Activated CD8-positive, alpha-beta memory T cell treated with anti-CD3 and anti-CD28 coated beads, Interleukin-2, amount 50 U/mL, for 24 hours (primary cell): ENCODE data around the gene DHCR7.
"Not testable (repeated sequence)": the region's sequence is repeated elsewhere in the genome, so short reads cannot be mapped to it uniquely, and the experiment has no call there.

Source experiments
- DNase-seq: peaks from one replicate; pipeline ENCODE4 v3.0.0-alpha.2; 2020; ENCODE audit errors: extremely low read depth

The DHCR7 gene

DNA sequence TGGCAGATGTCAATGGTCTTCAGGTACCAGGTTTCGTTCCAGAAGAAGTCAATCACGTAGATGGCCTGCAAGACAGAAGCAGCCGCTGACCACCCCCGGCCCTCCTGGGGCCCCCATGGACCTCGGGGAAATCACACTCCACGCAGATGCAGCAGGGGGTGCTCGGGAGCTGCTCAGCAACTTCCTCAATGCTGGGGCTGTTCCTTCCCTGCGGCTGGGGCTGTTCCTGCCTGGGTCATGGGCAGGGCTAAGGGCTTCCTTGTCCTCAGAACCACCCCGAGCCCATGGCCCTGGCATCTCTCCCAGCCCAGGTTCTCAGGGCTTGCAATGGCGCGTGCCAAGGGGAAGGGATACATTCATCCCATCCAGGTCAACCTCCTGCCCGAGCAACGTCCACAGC is 10.3 kb downstream of the DHCR7 start:
- DNase-seq: no peak

DNA sequence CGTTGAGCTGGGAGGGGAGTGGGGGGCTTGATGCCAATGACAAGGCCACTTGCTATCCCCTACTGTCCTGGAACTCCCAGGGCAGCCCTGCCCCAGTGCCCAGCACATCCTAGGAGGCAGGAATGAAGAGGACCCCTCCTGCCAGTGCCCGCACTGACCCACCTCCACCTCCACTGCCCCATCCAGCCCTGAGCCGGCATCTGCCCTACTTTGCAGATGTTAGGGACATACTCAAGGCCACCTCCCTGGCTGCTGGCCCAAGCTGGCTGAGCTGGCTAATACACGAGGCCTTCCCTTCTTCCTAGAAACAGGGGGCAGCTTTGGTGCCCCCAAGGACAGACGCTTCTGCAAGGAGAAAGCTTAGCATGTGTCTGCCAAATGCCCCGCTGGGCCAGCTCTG is 10.8 kb downstream of the DHCR7 start:
- no peak for DNase-seq

DNA sequence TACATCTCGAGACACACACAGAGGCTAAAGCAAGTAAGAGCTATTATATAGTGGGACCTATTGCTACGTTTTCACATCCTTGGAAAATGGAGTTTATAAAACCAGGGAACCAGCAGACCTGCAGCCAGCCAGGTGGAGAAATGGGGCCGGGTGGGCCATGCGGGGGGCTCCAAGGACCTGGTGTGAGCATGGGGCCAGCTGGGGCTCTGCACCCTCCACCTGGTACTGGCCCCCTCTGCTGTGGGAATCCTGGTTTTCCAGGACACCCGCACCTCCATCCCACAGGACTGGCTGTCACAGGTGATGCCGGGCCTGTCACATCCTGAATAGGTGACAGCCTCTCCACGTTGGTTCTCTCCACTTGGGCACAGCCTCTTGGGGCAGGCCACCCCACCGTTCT is 11.3 kb downstream of the DHCR7 start:
- DNase-seq: no peak

DNA sequence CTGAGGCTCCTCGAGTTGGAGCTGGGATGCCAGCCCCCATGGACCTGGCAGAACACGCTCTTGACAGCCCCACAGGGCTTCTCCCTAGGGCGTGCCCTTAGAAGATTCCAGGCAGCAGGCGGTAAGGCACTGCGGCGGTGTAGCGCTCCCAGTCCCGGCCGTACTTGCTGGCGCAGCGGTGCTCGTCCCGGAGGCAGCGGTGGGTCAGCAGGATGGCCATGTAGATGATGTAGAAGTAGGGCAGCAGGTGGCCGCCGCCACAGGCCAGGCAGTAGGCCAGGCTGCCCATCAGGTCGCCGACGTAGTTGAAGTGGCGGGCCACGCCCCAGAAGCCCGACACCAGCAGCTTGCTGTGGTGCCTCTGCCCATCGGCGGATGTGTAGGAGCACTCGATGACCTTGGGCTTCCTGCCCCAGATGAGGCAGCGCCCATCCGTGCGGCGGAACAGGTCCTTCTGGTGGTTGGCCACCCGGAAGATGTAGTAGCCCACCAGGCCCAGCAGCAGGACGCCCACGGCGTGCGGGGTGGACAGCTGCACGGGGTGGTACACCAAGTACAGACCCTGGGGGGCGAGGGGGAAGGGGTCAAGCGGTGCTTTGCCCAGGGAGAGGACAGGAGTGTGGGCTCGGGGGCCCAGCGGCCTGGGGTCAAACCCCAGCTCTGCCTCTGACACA is 12.8 kb downstream of the DHCR7 start:
- no peak for DNase-seq

DNA sequence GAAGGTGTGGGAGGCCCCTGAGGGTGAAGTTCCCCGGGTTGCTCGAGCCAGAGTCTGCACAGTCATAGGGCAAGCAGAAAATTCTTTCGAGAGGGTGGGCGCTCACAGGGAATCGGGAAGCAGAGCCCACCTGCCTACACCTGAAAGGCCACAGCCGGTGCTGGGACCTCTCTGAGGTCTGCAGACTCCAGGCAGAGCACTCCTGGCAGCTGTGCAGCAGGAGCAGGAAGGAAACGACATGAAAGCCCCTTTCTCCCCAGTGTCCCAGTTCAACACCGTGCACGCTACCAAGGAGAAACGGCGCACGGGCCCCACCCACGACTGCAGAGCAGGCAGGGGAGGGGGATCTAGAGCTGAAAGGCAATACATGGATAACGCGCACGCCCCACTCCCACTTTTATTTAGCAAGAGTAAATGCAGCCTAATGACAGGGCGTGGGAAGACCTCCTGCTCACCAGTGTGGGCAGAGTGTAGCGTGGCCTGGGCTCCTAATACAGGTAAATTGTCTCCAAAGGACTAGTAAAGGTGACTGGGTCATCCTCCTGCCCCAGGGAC is 13.5 kb downstream of the DHCR7 start:
- DNase-seq: no peak

DNA sequence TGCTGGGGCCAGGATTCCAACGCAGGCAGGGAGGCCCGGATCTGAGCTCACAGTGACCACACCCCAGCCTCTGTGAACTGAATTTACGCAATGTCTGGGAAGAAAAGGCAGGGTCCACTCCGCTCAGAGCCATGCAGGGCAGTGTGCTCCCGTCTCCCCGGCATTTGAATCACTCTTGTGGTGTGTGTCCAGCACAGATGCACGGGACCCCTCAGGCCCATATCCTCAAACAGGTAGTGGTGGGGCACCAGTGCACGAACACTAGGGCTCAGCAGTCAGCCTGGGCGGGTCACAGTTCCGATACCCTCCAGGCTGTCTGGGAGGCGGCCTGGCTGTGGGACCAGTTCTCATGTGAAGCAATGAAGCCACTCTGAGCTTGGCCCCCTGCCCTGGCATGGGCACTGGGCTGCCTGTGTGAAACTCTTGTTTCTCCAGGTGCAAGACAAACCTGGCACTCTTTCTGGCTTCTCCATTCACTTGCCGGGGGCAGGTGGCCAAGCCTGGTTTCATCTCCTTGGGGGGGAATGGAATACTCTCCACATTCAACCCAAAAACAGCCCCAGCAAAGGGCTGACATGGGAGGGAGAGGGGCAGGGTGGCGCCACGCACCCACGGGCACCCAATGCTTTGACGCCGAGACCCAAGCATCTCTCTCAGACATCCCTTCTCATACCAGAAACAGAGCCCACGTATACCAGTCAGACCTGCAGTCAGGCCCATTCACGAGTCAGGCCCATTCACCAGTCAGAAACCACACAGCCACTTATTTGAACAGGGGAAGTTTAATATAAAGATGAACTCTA is 14.3 kb downstream of the DHCR7 start:
- DNase-seq: no peak

DNA sequence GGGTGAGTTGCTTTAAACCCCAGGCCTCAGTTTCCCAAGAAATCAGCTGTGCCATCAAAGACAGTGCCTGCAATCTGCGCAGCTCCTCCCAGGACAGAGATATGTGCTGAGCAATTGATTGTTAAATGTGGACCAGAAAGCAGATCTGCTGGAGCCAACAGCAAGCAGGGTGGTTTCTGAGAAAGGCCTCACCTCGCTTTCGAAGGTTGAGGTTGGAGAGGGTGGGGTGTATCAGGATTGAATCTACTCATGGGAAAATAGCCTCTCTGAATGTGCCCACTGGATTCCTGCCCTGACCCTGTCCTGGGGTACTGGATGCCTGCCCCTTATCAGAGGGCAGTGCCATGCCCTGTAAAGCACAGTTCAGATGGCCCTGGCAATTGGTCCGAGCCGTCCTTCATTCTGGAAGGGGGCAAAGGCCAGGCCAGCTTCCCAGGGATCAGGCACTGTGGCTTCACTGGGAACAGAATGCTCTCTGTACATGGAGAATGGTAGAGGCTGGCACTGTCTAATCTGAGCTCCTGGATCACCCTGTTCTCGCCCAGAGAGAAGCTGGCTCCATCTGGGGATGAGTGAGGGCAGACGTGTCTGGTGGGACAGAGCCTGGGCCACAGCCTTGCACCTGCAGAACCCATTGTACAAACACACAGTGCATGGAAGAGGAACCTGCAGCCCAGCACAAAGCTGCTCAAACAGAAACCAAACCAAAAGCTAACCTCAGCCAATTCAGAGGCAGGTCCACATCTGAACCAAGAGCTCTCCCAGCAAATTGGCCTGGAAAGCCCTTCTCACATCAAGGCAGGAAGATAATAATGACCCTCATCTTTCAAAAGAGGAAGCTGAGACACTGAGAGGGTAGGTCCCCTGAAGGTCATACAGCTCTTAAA is 15.2 kb downstream of the DHCR7 start:
- DNase-seq: no peak

DNA sequence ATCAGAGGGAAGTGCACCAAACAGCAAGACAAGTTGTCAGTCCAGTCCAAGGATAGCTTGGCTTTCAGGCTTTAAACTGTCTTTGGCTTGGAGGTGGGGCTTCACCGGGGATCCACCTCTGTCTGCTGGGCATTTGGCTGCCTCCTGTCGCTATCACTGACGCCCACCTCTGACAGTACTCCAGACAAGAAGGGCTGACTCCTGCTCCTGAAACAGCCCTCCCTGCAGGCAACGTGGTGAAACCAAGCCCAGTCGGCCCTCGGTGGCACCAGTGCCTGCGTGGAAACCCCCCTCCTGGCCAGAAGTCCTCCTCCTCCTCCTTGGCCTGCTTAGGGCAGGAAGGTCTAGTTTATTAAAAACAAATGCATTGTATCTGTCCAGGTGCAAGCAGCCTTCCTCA is 16.9 kb downstream of the DHCR7 start:
- DNase-seq: no peak

DNA sequence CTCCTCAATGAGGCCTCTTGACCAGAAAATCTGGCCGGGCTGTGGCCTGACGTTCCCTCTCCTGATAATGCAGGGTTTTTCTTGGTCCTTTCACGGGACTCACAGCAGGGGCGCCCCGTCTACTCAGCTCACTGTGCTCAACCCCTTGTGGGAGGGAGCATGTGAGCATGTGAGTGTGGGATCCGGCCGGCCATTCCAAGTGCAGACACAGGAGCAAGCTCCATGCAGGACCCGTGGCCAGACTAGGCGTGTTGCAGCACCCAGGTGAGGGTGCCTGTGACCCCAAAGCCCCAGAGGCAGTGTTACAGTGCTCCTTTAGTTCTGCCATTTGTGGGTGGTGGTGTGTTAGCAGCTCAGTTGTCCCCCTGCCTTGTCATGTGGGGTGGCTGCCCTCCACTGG is 18.0 kb downstream of the DHCR7 start:
- no peak for DNase-seq

DNA sequence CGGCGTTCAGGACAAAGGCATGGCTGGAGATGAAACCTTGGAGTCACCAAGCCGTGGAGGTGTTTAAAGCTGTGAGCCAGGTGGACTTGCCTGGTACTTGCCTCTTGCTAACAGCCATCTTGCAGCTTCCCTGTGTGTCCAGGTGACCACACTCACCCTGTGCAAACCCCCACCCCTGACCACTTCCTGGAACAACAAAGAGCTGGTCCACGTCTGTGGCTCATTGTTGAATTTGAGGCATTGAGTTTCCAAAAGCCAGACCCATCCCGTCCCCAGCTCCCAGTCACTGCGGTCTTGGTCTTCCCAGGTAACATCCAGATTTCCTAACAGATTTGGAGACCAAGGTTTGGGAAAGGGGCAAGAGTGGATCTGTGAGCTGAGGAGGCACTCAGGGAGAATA is 18.5 kb downstream of the DHCR7 start:
- DNase-seq: no peak

DNA sequence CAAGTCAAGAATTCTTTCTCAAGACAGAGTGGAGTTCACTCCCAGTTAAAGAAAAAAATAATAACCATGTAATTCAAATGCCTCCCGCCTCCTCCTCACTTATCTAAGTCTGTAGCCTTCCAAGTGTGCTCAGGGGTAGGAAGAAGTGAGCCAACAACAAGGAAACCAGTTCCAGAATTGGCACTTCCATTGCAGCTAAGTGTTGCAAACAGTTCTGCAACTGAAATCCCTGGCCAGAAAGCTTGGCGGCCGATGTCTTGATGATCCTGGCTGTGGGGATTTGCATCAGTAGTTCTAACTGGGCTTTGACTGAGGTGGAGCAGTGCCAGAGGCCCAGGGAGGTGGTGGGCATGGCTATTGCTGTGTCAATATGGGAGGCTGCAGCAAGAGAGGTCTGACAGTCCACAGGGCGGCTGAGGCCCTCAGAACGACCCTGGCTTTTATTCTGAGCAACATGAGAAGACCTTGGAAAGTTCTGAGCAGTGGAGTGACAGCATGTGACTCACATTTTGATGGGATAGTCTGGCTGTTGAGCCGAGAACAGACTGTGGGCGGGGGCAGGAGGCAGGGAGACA is 19.2 kb downstream of the DHCR7 start:
- no peak for DNase-seq

DNA sequence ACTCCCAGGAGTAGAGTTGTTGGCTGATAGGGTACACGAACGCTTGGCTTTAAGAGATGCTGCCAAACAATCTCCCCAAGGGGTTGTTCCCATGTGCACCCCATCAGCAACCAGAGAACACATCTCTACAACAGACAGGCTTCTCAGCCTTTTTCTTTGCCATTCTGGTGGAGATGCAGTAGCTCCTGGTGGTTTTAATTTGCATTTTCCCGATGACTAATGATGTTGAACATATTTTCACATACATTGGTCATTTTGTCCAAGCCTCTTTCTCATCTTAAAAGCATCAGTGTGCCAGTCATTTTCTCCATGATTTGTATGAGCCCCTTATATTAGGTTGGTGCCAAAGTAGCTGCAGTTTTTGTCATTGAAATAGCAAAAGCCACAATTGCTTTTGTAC is 21.8 kb downstream of the DHCR7 start:
- no peak for DNase-seq

DNA sequence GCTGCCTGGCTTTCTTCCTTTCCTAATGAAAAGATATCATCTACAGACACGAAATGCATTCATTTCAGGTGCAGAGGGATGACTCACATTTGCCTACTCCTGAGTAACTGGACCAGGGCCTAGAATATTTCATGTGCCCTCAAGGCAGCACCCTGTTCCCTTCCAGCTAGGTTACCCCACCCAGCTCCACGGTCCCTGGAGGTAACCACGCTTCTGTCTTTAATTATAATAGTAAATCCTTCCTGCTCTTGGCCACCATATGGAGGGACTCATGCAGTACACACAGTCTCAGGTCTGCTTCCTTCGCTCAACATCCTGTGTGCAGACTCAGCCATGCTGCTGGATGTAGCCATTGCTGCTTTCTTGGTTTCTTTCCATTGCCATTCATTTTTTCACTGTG is 22.3 kb downstream of the DHCR7 start:
- DNase-seq: no peak

DNA sequence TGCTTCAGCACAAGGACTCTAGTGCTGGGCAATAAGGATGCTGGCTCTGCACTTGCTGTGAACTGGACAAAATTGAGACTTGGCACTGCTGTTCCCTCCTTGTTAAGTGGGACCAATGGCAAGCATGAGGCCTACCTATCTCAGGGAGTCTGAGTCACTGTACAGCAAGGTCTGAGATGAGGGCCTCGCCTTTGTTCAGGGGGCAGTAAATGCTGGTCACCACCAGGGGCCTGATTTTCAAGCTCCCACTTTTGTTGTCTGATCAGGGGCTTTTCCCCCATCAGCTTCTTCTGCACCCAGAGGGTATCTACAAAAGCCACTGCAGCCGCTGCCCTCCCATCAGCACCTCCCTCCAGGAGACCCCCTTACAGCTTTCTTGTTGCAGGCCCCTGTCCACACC is 22.8 kb downstream of the DHCR7 start:
- DNase-seq: no peak

DNA sequence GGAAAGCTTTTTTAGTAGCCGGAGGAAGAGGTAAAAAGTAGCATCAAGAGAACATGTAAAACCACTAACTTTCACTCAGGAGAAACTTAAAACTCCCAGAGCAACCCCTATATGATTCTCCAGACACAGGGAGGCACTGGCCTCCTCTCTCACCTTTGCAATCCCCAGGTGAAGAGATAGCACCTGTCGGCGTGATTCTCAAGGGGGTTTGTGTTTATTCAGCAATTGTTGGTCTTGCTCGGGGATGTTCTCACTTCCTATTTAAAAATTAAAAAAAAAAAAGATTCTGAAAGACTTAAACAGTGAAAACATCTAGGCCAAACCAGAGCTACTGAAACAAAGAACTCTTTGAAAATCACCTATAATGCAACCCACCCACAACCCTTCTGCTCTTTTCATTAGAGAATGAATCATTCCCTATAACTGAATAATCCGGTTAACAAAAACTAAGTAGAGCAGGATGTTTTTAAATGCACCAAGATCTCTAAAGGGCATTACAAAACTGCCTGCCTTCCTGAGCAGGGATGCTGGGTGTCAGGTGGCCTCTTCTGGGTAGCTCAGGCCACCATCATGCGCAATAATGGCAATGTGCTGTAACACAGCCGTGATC is 24.9 kb downstream of the DHCR7 start:
- no peak for DNase-seq

DNA sequence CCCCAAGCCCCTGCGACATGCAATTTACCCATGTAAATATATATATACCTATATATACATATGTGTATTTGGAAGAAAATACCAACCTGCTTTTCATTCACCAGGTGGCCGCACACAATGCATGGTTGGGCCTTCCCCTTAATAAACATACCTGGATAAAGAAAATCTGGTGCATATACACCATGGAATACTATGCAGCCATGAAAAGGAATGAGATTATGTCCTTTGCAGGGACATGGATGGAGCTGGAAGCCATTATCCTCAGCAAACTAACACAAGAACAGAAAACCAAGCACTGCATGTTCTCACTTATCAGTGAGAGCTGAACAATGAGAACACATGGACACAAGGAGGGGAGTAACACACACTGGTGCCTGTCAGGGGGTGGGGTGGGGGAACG is 25.9 kb downstream of the DHCR7 start:
- not testable (repeated sequence) for DNase-seq

DNA sequence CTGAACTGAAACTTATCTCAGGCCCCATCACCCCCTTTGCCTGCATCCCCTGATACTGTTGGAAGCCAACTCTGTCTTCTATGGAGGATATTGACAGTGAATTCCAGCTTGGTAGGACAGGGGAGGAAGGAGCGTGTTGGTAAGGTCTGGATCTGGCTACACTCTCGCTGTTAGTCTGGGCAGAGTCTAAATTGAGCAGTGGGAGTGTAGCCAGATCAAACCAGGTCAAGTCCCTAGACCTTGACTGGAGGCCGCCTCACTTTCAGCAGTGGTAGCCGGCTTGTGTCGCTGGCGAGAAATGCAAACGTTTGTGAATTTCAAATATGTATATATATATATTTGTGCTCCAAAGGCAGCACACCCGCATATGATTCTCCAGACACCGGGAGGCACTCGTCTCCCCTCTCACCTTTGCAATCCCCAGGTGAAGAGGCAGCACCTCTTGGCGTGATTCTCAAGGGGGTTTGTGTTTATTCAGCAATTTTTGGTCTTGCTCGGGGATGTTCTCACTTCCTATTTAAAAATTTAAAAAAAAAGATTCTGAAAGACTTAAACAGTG is 26.7 kb downstream of the DHCR7 start:
- DNase-seq: no peak

DNA sequence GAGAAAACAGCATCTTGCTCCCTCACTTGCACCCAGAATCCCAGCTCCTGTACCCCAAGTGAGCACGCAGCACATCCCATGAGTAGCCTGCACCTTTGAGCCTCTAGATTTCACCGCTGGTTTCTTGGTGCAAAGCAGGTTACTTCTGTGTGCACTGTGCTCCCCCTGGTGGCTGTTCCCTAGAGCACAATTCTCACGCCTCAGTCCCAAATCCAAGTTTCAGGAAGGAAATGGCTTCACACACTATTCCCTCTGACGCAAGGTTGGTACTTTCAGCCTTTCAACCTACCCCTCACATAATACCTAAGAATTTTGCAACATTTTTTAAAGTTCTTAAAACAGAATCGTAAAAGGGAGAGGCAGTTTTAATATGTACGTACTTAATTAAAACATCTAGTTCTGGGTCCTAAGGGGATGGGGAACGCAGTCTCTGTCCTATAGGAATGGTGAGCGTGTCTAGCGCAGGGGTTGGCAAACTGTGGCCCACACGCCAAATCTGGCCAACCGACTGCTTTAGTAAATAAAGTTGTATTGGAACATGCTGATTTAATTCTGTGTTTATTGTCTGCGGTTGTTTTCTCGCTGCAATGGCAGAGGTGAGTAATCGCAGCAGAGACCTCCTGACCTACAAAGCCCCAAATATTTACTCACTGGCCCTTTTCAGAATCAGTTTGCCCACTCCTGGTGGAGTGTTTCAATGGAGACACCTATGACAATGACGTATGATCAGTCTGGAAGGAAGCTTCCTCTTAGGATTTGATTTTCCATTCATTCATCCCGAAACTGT is 27.5 kb downstream of the DHCR7 start:
- no peak for DNase-seq

DNA sequence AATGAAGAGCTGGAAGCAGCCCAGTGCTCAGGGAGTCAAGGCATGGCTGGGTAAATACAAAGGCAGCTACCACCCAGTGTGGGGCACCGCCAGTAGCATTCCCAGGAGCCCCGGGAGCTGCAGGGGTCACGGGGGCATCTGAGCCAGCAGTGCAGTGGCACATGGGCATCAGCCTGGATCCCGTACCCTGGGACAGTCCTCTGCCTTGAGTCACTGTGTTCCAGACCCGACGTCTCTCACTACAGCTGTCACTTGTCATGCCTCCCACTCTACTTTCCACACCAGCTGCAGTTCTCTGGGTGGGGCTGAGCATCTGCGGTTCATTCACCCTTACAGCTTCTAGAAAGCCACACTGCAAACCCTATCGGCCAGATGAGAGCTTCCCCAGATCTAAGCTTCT is 29.6 kb downstream of the DHCR7 start:
- no peak for DNase-seq

DNA sequence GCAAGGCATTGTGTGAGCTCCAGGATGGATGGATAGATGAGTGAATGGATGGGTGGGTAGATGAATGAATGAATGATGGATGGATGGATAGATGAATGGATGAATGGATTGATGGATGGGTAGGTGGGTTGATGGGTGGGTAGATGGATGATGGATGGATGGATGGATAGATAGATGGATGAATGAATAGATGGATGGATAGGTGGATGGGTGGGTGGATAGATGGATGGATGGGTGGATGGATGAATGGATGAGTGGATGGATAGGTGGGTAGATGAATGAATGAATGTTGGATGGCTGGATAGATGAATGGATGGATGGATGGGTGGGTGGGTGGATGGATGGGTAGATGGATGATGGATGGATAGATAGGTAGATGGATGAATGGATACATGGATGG is 33.5 kb downstream of the DHCR7 start:
- DNase-seq: no peak
